GM12878 (cell line): ENCODE data around the gene PRR5L. TPM values are rescaled to one million over a fixed set of nuclear protein-coding genes. Genes with fewer than 3 reads are reported as not detected.

Experiments used
- BCL11A ChIP-seq: IDR thresholded peaks from 2 replicates; pipeline ENCODE4 v1.6.1; 2011; ENCODE audit warnings: low read depth, low read length
- BCLAF1 ChIP-seq: fragments of 450-650 bp; IDR thresholded peaks from 2 replicates; pipeline ENCODE4 v1.6.1; 2017; ENCODE audit warnings: antibody characterized with exemption, mild to moderate bottlenecking, moderate library complexity
- CEBPB ChIP-seq, 2 experiments: fragments of 150-350 bp in 1 of 2; IDR thresholded peaks; 2 replicates each; pipeline ENCODE4 v1.6.1; 2012 to 2014; ENCODE audit warnings: low read depth in 2 of 2, low read length in 2 of 2, borderline replicate concordance in 1 of 2, inconsistent platforms in 1 of 2
- E2F4 ChIP-seq: IDR thresholded peaks from 2 replicates; pipeline ENCODE4 v1.6.1; 2012; ENCODE audit warnings: low read depth, low read length, improper control_type of control experiment
- E4F1 ChIP-seq: fragments of 450-650 bp; IDR thresholded peaks from 2 replicates; pipeline ENCODE4 v1.6.1; 2018; ENCODE audit warnings: borderline replicate concordance, mild to moderate bottlenecking; ENCODE audit not compliant: partially characterized antibody
- IRF3 ChIP-seq: fragments of 450-650 bp; IDR thresholded peaks from 2 replicates; pipeline ENCODE4 v1.6.1; 2014; ENCODE audit warnings: mild to moderate bottlenecking
- KAT2A ChIP-seq: conservative IDR thresholded peaks from 2 replicates; pipeline ENCODE4 v1.6.1; 2011; ENCODE audit warnings: low read depth, low read length; ENCODE audit not compliant: control insufficient read depth
- KLF5 ChIP-seq: fragments of 450-650 bp; IDR thresholded peaks from 2 replicates; pipeline ENCODE4 v1.6.1; 2014; ENCODE audit warnings: mild to moderate bottlenecking; ENCODE audit not compliant: partially characterized antibody
- NFXL1 ChIP-seq: fragments of 450-650 bp; IDR thresholded peaks from 2 replicates; pipeline ENCODE4 v1.6.1; 2017; ENCODE audit warnings: antibody characterized with exemption, mild to moderate bottlenecking, borderline replicate concordance
- NFYA ChIP-seq: IDR thresholded peaks from 2 replicates; pipeline ENCODE4 v1.6.1; 2011; ENCODE audit warnings: low read depth, mild to moderate bottlenecking, low read length, improper control_type of control experiment, borderline replicate concordance
- NR2C1 ChIP-seq: fragments of 450-650 bp; IDR thresholded peaks from 2 replicates; pipeline ENCODE4 v1.6.1; 2017; ENCODE audit warnings: antibody characterized with exemption, mild to moderate bottlenecking, moderate library complexity
- PBX3 ChIP-seq: IDR thresholded peaks from 2 replicates; pipeline ENCODE4 v1.6.1; 2011; ENCODE audit warnings: mild to moderate bottlenecking, low read depth, low read length, moderate library complexity; ENCODE audit not compliant: insufficient replicate concordance
- RB1 ChIP-seq: fragments of 450-650 bp; formaldehyde crosslinking; IDR thresholded peaks from 2 replicates; pipeline ENCODE4 v1.6.1; 2017; ENCODE audit warnings: mild to moderate bottlenecking, borderline replicate concordance
- SPI1 ChIP-seq: IDR thresholded peaks from 2 replicates; pipeline ENCODE4 v1.6.1; 2011; ENCODE audit warnings: low read depth, mild to moderate bottlenecking, low read length, moderate library complexity, borderline replicate concordance; ENCODE audit not compliant: insufficient read depth
- SREBF1 ChIP-seq: IDR thresholded peaks from 2 replicates; pipeline ENCODE4 v1.6.1; 2012; ENCODE audit warnings: mild to moderate bottlenecking, low read length
- SUPT20H ChIP-seq: IDR thresholded peaks from 2 replicates; pipeline ENCODE4 v1.6.1; 2011; ENCODE audit warnings: low read depth, mild to moderate bottlenecking, low read length, moderate library complexity, borderline replicate concordance; ENCODE audit not compliant: control insufficient read depth
- WRNIP1 ChIP-seq: IDR thresholded peaks from 2 replicates; pipeline ENCODE4 v1.6.1; 2011; ENCODE audit warnings: low read depth, low read length, improper control_type of control experiment, borderline replicate concordance
- ZBED1 ChIP-seq: IDR thresholded peaks from 2 replicates; pipeline ENCODE4 v1.6.1; 2016; ENCODE audit warnings: borderline replicate concordance
- ZNF217 ChIP-seq: fragments of 450-650 bp; IDR thresholded peaks from 2 replicates; pipeline ENCODE4 v1.6.1; 2017; ENCODE audit warnings: antibody characterized with exemption, mild to moderate bottlenecking
- ZNF384 ChIP-seq: IDR thresholded peaks from 2 replicates; pipeline ENCODE4 v1.6.1; 2012; ENCODE audit warnings: low read depth, mild to moderate bottlenecking, low read length, improper control_type of control experiment, borderline replicate concordance
- ZNF622 ChIP-seq: fragments of 450-650 bp; IDR thresholded peaks from 2 replicates; pipeline ENCODE4 v1.6.1; 2017; ENCODE audit warnings: mild to moderate bottlenecking, inconsistent platforms
- polyA plus RNA-seq, 11 experiments: library from polyadenylated mRNA; depleted of rRNA in 4 of 11; unstranded in 6 of 11; stranded (reverse) in 5 of 11; fragments of >200 nt; fragmentation: Nextera tagmentation in 4 of 11; fragmentation: Illumina TruSeq in 1 of 11; extraction: Ambion mirVana in 4 of 11; extraction: Trizol in 1 of 11; gene quantifications; 1 replicate in 1 of 11; 2 replicates in 10 of 11; pipeline versions ENCODE4 v1.2.1 to v1.2.3, GENCODE V29; 2011 to 2016; ENCODE audit warnings: inconsistent platforms in 2 of 11, missing spikeins in 2 of 11, low read depth in 1 of 11
- total RNA-seq, 4 experiments: library from RNA; depleted of rRNA in 3 of 4; stranded (reverse); fragments of >200 nt in 3 of 4; fragmentation: Illumina TruSeq in 1 of 4; extraction: Trizol in 1 of 4; gene quantifications; 2 replicates each; pipeline versions ENCODE4 v1.2.1 to v1.2.3, GENCODE V29; 2013 to 2021

Gene PRR5L
- total and polyA plus RNA-seq, 10 of the 15 experiments (the other 5 are each of a cell fraction or from before 2014, with no cell fraction given) = 0.11 to 4.2 (median 0.67) TPM; not detected in 1

GRCh38 chr11:36441610-36442208, 145.6 kb downstream of the PRR5L start (continued):
- TF ChIP-seq CEBPB (IDR thresholded peaks at IDR 0.05; ENCODE audit: borderline replicate concordance in 1 of 2, low read depth in 2 of 2, low read length in 2 of 2) (no peak), IRF3 (no peak), ZNF217 (no peak), NFXL1 (no peak), BCLAF1 (no peak), ZBED1 (no peak), BCL11A (no peak), NR2C1 (no peak), PBX3 (no peak), ZNF384 (no peak), RB1 (no peak), E4F1 (no peak), KLF5 (no peak), ZNF622 (no peak), SREBF1 (no peak), KAT2A (no peak), NFYA (no peak), SPI1 (no peak), SUPT20H (no peak), WRNIP1 (no peak), E2F4 (no peak)
